GM12878 (cell line): Measurements from ENCODE around the gene RAP1A. TPM values are rescaled to one million over a fixed set of nuclear protein-coding genes. Genes with fewer than 3 reads are reported as not detected.

Source experiments
- ASH2L ChIP-seq: fragments of 300-600, 200-600 bp; sonication (generic); IDR thresholded peaks from 2 replicates; pipeline ENCODE4 v1.6.1; 2017; ENCODE audit warnings: low read depth, mild to moderate bottlenecking, borderline replicate concordance
- E2F4 ChIP-seq: IDR thresholded peaks from 2 replicates; pipeline ENCODE4 v1.6.1; 2012; ENCODE audit warnings: low read depth, low read length, improper control_type of control experiment
- E2F8 ChIP-seq: fragments of 450-650 bp; IDR thresholded peaks from 2 replicates; pipeline ENCODE4 v1.6.1; 2018; ENCODE audit warnings: mild to moderate bottlenecking, low read depth, moderate library complexity; ENCODE audit not compliant: partially characterized antibody
- ELK1 ChIP-seq: IDR thresholded peaks from 2 replicates; pipeline ENCODE4 v1.6.1; 2012; ENCODE audit warnings: low read depth, low read length, improper control_type of control experiment
- ETV6 ChIP-seq, 2 experiments: fragments of 450-650 bp in 1 of 2; IDR thresholded peaks in 1 of 2; conservative IDR thresholded peaks in 1 of 2; 2 replicates each; pipeline ENCODE4 v1.6.1; 2014; ENCODE audit warnings: antibody characterized with exemption in 1 of 2, borderline replicate concordance in 1 of 2, low read depth in 1 of 2, mild to moderate bottlenecking in 1 of 2, moderate library complexity in 1 of 2
- FOS ChIP-seq: IDR thresholded peaks from 3 replicates; pipeline ENCODE4 v1.6.1; 2011; ENCODE audit warnings: borderline replicate concordance; ENCODE audit not compliant: insufficient read length; ENCODE audit errors: extremely low read depth
- IRF4 ChIP-seq: IDR thresholded peaks from 2 replicates; pipeline ENCODE4 v1.6.1; 2011; ENCODE audit warnings: low read depth, low read length
- MEF2B ChIP-seq: fragments of 450-650 bp; IDR thresholded peaks from 2 replicates; pipeline ENCODE4 v1.6.1; 2018; ENCODE audit warnings: mild to moderate bottlenecking, moderate library complexity; ENCODE audit not compliant: partially characterized antibody, poor library complexity, severe bottlenecking
- NFXL1 ChIP-seq: fragments of 450-650 bp; IDR thresholded peaks from 2 replicates; pipeline ENCODE4 v1.6.1; 2017; ENCODE audit warnings: antibody characterized with exemption, mild to moderate bottlenecking, borderline replicate concordance
- PBX3 ChIP-seq: IDR thresholded peaks from 2 replicates; pipeline ENCODE4 v1.6.1; 2011; ENCODE audit warnings: mild to moderate bottlenecking, low read depth, low read length, moderate library complexity; ENCODE audit not compliant: insufficient replicate concordance
- PML ChIP-seq: IDR thresholded peaks from 2 replicates; pipeline ENCODE4 v1.6.1; 2012; ENCODE audit warnings: low read length, inconsistent platforms
- POLR2AphosphoS2 ChIP-seq: IDR thresholded peaks from 2 replicates; pipeline ENCODE4 v1.6.1; 2011; ENCODE audit warnings: low read depth, mild to moderate bottlenecking, low read length, improper control_type of control experiment, moderate library complexity
- POU2F2 ChIP-seq: IDR thresholded peaks from 3 replicates; pipeline ENCODE4 v1.6.1; 2011; ENCODE audit warnings: low read depth, mild to moderate bottlenecking, low read length, borderline replicate concordance
- RAD51 ChIP-seq: fragments of 450-650 bp; IDR thresholded peaks from 2 replicates; pipeline ENCODE4 v1.6.1; 2016; ENCODE audit warnings: moderate library complexity, mild to moderate bottlenecking, inconsistent platforms
- RUNX3 ChIP-seq: IDR thresholded peaks from 2 replicates; pipeline ENCODE4 v1.6.1; 2012; ENCODE audit warnings: low read length, inconsistent platforms
- SMC3 ChIP-seq: IDR thresholded peaks from 2 replicates; pipeline ENCODE4 v1.6.1; 2011; ENCODE audit warnings: low read length, improper control_type of control experiment, borderline replicate concordance
- SRF ChIP-seq, 2 experiments: IDR thresholded peaks; 2 replicates each; pipeline ENCODE4 v1.6.1; 2011; ENCODE audit warnings: low read depth in 2 of 2, low read length in 2 of 2, mild to moderate bottlenecking in 1 of 2, moderate library complexity in 1 of 2
- SUPT20H ChIP-seq: IDR thresholded peaks from 2 replicates; pipeline ENCODE4 v1.6.1; 2011; ENCODE audit warnings: low read depth, mild to moderate bottlenecking, low read length, moderate library complexity, borderline replicate concordance; ENCODE audit not compliant: control insufficient read depth
- TARDBP ChIP-seq: IDR thresholded peaks from 2 replicates; pipeline ENCODE4 v1.6.1; 2016; ENCODE audit warnings: borderline replicate concordance
- TCF3 ChIP-seq: IDR thresholded peaks from 2 replicates; pipeline ENCODE4 v1.6.1; 2012; ENCODE audit warnings: low read depth, mild to moderate bottlenecking, low read length, borderline replicate concordance; ENCODE audit not compliant: insufficient read depth
- polyA plus RNA-seq, 11 experiments: library from polyadenylated mRNA; depleted of rRNA in 4 of 11; unstranded in 6 of 11; stranded (reverse) in 5 of 11; fragments of >200 nt; fragmentation: Nextera tagmentation in 4 of 11; fragmentation: Illumina TruSeq in 1 of 11; extraction: Ambion mirVana in 4 of 11; extraction: Trizol in 1 of 11; gene quantifications; 1 replicate in 1 of 11; 2 replicates in 10 of 11; pipeline versions ENCODE4 v1.2.1 to v1.2.3, GENCODE V29; 2011 to 2016; ENCODE audit warnings: inconsistent platforms in 2 of 11, missing spikeins in 2 of 11, low read depth in 1 of 11
- total RNA-seq, 4 experiments: library from RNA; depleted of rRNA in 3 of 4; stranded (reverse); fragments of >200 nt in 3 of 4; fragmentation: Illumina TruSeq in 1 of 4; extraction: Trizol in 1 of 4; gene quantifications; 2 replicates each; pipeline versions ENCODE4 v1.2.1 to v1.2.3, GENCODE V29; 2013 to 2021

Gene RAP1A
- total and polyA plus RNA-seq, 10 of the 15 experiments (the other 5 are each of a cell fraction or from before 2014, with no cell fraction given) = 38.4 to 213 (median 86.0) TPM

- no peak for TF ChIP-seq E2F8
- TF ChIP-seq ELK1 = no peak
- no peak for TF ChIP-seq IRF4
- TF ChIP-seq POU2F2 = no peak
- no peak for TF ChIP-seq SUPT20H
- TF ChIP-seq TARDBP = no peak
- no peak for TF ChIP-seq POLR2AphosphoS2
- no peak for TF ChIP-seq NFXL1
- TF ChIP-seq ASH2L = 0 out of 2 replicates have a peak, but pooled peaks have one; percentile 19
- no peak for TF ChIP-seq E2F4
- no peak for TF ChIP-seq PML
- no peak for TF ChIP-seq SMC3
- TF ChIP-seq RUNX3 = peak; percentile 16; the same call in 1 of the 2 replicates
- TF ChIP-seq SRF (IDR thresholded peaks at IDR 0.05; ENCODE audit: low read depth in 2 of 2, low read length in 2 of 2) = no peak
- TF ChIP-seq MEF2B = no peak
- no peak for TF ChIP-seq TCF3
- TF ChIP-seq PBX3 = no peak
- peak; percentile 55 for TF ChIP-seq FOS
- peak; percentile 83 for TF ChIP-seq RAD51
- no peak for TF ChIP-seq ETV6 (conservative IDR thresholded peaks at IDR 0.05 in 1 of 2, IDR thresholded peaks at IDR 0.05 in 1 of 2; ENCODE audit: borderline replicate concordance in 1 of 2, low read depth in 1 of 2)
Measured at GRCh38 chr1:111739194-111739924, 119.8 kb downstream of the RAP1A start, which contains the start of gene INKA2 (continued).
